ENCODE measurements around the gene TMEM259.

Gene TMEM259

DNA sequence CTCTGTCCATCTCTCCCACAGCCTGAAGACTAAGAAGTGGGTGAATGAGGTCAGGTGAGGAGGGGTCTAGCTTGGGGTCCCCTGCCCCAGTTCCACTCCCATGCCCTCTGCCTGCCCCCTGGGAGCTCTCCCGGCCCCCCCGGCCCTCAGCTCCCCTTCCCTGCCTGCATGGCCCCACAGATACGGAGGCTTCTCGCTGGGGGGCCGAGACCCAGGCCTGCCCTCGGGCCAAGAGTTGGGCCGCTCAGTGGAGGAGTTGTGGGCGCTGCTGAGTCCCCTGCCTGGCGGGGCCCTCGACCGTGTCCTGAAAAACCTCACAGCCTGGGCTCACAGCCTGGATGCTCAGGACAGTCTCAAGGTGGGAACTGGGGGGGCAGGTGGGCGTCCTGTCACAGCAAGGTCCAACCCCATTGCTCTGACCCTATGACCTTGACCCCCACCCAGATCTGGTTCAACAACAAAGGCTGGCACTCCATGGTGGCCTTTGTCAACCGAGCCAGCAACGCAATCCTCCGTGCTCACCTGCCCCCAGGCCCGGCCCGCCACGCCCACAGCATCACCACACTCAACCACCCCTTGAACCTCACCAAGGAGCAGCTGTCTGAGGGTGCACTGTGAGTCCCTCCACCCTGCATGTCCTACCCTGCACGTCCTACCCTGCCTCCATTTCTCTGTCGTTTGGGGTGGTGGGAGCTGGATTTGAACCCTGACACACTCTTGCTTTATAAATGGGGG is 35.1 kb upstream of the TMEM259 start:
- TF ChIP-seq, protein P1, sequence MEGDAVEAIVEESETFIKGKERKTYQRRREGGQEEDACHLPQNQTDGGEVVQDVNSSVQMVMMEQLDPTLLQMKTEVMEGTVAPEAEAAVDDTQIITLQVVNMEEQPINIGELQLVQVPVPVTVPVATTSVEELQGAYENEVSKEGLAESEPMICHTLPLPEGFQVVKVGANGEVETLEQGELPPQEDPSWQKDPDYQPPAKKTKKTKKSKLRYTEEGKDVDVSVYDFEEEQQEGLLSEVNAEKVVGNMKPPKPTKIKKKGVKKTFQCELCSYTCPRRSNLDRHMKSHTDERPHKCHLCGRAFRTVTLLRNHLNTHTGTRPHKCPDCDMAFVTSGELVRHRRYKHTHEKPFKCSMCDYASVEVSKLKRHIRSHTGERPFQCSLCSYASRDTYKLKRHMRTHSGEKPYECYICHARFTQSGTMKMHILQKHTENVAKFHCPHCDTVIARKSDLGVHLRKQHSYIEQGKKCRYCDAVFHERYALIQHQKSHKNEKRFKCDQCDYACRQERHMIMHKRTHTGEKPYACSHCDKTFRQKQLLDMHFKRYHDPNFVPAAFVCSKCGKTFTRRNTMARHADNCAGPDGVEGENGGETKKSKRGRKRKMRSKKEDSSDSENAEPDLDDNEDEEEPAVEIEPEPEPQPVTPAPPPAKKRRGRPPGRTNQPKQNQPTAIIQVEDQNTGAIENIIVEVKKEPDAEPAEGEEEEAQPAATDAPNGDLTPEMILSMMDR (IDR thresholded peaks at IDR 0.05; ENCODE audit: extremely low read depth, insufficient read depth, missing control alignments) = no peak
- in situ Hi-C loops (cut with MboI; ENCODE audit: low pct_unique_long_range_greater_than_20kb, low sequenced_read_pairs, unreplicated experiment) = no loop called here

DNA sequence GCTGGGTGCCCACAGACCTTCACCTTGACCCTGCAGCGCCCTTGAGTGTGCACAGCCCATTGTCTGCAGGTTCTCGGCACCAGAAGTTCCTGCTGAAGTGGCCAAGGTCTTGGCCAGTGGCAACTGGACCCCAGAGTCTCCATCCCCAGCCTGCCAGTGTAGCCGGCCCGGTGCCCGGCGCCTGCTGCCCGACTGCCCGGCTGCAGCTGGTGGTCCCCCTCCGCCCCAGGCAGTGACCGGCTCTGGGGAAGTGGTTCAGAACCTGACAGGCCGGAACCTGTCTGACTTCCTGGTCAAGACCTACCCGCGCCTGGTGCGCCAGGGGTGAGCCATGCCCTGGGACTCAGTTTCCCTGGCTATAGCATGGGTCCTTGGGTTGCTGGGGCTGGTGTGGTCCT is 34.1 kb upstream of the TMEM259 start:
- in situ Hi-C loops (cut with MboI; ENCODE audit: low pct_unique_long_range_greater_than_20kb, low sequenced_read_pairs, unreplicated experiment) = no loop called here
- no peak for DNase-seq (ENCODE audit: low spot score)
- TF ChIP-seq, protein P1 (IDR thresholded peaks at IDR 0.05; ENCODE audit: extremely low read depth, insufficient read depth, missing control alignments) = no peak

More for the DNA sequence above, 35.1 kb upstream of the TMEM259 start:
- no peak for DNase-seq (ENCODE audit: low spot score)

DNA sequence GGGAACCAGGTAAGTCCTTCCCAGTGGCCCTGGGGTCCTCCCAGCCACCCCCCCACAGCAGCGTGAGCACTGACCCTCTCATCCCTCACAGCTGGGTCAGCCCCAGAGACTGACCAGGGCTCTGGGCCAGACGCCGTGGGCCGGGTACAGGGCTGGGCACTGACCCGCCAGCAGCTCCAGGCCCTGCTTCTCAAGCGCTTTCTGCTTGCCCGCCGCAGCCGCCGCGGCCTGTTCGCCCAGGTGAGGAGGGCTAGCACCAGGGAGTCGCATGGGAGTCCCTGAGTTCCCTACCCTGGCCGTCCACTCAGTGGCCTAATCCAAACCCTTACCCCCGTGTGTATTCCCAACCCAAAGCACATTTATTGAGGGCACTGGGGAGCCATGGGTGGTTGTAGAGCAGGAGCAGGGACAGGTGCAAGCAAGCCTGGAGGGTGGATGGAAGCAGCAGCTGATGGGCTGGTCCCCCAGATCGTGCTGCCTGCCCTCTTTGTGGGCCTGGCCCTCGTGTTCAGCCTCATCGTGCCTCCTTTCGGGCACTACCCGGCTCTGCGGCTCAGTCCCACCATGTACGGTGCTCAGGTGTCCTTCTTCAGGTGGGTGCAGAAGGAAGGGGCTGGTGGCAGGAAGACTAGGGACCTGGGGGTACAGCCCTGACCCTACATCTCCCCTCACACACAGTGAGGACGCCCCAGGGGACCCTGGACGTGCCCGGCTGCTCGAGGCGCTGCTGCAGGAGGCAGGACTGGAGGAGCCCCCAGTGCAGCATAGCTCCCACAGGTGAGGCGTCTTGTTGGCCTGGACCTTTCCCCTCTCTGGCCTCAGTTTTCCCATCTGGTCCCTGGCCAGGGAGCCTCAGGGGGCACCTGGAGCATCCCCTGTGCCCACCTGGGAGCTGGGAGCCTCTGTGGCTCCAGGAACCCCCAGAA is 33.4 kb upstream of the TMEM259 start:
- in situ Hi-C loops (cut with MboI; ENCODE audit: low pct_unique_long_range_greater_than_20kb, low sequenced_read_pairs, unreplicated experiment) = no loop called here
- DNase-seq (ENCODE audit: low spot score) = no peak
- TF ChIP-seq, protein P1 (IDR thresholded peaks at IDR 0.05; ENCODE audit: extremely low read depth, insufficient read depth, missing control alignments) = no peak

DNA sequence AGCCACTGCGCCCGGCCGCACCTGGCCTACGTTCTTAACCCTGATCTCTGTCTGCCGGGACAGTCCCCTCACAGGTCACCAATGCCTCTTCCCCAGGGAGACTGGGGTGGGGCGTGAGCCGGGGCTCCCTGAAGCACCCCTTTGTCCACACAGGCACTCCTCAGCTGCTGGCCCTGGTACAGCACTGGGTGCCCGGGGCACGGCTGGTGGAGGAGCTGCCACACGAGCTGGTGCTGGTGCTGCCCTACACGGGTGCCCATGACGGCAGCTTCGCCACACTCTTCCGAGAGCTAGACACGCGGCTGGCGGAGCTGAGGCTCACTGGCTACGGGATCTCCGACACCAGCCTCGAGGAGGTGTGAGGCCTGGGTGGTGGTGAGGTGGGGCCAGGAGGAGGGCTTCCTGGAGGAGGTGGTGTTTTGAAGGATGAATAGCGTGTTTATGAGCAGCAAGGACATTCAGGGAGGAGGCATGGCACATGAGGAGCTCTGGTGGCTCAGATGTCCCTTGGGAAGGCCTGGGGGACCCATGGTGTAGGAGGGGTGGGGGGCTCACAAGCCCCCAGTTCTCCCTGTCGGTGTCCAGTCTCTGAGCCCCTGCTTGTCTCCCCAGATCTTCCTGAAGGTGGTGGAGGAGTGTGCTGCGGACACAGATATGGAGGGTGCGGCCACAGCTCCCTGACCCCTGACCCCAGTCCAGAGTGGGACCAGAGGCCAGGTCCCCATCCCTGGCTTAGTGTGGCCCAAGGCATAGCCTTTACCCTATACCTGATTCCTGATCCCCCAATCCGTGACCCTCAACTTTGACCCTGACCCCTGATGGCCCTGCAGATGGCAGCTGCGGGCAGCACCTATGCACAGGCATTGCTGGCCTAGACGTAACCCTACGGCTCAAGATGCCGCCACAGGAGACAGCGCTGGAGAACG is 32.5 kb upstream of the TMEM259 start:
- in situ Hi-C loops (cut with MboI; ENCODE audit: low pct_unique_long_range_greater_than_20kb, low sequenced_read_pairs, unreplicated experiment) = no loop called here
- DNase-seq (ENCODE audit: low spot score) = no peak
- TF ChIP-seq, protein P1 (IDR thresholded peaks at IDR 0.05; ENCODE audit: extremely low read depth, insufficient read depth, missing control alignments) = no peak

DNA sequence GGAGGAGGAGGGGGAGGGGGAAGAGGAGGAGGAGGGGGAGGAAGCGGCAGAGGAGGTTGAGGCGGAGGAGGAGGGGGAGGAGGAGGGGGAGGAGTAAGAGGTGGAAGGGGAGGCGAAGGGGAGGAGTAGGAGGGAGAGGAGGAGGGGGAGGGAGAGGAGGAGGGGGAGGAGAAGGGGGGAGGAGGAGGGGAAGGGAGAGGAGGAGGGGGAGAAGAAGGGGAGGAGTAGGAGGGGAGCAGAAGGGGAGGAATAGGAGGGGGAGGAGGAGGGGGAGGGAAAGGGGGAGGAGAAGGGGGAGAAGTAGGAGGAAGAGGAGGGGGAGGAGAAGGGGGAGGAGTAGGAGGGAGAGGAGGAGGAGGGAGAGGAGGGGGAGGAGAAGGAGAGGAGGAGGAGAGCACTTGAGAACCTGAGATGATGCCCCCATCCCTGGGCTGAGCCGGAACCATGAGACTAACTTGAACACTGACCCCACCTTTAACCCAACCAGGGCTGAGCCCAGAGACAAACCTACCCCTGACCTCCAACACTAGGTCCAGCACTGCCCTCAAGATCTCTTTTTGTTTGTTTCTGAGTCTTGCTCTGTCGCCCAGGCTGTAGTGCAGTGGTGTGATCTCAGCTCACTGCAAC is 31.5 kb upstream of the TMEM259 start:
- in situ Hi-C loops (cut with MboI; ENCODE audit: low pct_unique_long_range_greater_than_20kb, low sequenced_read_pairs, unreplicated experiment) = no loop called here
- TF ChIP-seq, protein P1 (IDR thresholded peaks at IDR 0.05; ENCODE audit: extremely low read depth, insufficient read depth, missing control alignments) = no peak

More for the DNA sequence above, 31.5 kb upstream of the TMEM259 start:
- DNase-seq (ENCODE audit: low spot score) = no peak
